Hippocampal formation (tissue), 2 donors: ENCODE data around the gene RESP18.
"Not testable (repeated sequence)": the region's sequence is repeated elsewhere in the genome, so short reads cannot be mapped to it uniquely, and the experiment has no call there.

Experiments
- DNase-seq, 2 donors: peaks; one replicate each; lab custom pipeline; 2025; lab: John Stamatoyannopoulos, UW

Gene RESP18

DNA sequence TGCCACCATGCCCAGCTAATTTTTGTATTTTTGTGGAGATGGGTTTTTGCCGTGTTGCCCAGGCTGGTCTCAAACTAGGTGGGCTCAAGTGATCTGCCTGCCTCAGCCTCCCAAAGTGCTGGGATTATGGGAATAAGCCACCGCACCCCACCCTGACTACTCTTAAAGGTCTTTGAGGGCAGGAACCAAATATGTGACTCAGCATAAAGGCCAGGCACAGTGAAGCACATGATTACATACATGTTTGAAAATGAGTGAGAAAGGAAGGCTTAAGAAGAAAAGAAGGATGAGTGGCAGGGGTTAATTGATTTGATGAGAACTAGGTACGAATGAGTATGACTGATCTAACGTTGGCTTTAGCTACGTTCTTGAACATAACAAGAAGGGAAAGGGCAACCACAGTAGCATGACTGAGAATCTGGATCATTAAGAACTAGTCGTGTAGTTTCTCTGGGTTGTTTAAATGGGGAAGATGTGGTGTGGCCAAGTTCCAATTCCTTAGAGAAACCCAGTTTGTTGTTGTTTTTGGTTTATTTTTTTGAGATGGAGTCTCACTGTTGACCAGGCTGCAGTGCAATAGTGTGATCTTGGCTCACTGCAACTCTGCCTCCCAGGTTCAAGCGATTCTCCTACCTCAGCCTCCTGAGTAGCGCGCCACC is 6.8 kb downstream of the RESP18 start:
- no peak for DNase-seq

DNA sequence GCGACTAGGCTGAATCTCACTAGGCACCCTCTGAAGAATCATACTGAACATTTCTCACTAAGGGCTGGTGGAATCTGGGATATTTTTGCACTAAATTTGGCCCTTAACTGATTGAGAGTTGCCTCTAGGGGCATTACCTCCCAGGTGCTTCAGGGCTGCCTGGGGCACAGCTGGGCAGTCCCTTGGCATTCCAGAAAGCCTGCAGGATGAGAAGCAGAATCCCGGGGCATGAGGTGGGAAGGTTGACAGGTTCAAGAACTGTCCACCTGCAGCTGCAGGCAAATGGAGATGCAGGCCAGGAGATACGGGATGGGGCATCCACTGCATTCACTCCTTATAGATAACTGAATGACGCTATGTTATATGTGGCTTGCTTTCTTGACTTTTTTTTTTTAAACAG is 7.4 kb downstream of the RESP18 start:
- DNase-seq: no peak

DNA sequence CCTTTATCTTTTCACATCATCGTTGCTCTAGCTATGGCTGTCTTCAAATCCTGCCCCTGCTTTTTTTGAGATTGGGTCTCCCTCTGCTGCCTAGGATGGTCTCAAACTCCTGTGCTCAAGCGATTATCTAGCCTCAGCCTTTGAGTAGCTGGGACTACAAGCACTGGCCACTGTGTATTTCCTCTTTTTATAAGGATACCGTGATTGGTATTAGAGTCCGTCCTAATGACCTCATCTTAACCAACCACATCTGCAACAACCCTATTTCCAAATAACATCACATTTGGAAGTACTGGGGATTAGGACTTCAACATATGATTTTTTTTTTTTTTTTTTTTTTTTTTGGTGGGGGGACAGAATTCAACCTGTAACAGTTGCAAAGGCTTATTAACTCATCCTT is 9.1 kb downstream of the RESP18 start:
- no peak for DNase-seq

DNA sequence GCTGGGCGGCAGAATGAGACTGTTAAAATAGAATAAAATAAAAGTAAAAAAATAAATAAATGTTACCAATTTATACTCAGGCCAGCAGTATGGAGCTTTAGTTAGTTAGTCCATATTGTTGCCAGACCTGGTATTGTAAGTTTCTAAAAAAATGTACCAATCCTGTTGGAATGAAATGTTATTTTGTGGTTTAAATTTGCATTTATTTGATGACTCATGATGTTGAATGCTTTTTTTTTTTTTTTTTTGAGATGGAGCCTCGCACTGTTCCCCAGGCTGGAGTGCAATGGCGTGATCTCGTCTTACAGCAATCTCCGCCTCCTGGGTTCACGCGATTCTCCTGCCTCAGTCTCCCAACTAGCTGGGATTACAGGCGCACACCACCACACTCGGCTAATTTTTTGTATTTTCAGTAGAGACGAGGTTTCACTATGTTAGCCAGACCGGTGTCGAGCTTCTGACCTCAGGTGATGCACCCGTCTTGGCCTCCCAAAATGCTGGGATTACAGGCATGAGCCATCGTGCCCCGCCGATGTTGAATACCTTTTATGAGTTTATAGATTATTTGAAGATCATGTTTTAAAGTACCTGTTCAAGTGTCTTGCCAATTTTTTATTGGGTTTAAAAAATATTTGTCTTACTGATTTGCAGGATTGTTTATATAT is 17.6 kb downstream of the RESP18 start:
- DNase-seq: no peak

DNA sequence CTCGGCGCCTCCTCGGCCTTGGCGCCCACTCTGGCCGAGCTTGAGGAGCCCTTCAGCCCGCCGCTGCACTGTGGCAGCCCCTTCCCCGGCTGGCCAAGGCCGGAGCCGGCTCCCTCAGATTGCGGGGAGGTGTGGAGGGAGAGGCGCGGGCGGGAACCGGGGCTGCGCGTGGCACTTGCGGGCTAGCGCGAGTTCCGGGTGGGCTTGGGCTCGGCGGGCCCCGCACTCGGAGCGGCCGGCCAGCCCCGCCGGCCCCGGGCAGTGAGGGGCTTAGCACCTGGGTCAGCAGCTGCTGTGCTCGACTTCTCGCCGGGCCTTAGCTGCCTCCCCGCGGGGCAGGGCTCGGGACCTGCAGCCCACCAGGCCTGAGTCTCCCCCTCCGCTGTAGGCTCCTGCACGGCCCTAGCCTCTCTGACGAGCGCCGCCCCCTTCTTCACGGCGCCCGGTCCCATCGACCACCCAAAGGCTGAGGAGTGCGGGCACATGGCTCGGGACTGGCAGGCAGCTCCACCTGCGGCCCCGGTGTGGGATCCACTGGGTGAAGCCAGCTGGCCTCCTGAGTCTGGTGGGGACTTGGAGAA is 19.8 kb downstream of the RESP18 start:
- not testable (repeated sequence) for DNase-seq

DNA sequence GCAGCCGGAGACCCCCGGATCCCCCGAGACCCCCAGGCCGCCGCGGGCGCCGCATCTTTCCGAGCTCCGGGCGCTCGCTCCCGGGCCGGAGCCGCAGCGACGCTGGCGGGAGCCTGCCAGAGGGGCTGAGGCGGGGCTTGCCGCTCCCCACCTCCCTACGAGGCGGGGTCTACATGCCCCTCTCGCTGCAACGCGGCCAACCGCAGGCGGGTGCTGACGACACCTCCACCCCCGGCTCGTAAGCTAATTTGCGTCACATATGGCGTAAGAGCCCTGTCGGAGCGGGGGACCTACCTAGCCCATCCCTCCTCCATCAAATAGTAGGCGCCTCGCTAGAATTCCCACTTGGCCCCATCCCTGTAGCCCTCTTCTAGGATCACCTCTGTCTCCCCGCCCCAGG is 23.3 kb downstream of the RESP18 start, which contains the start of gene PTPRN:
Gene PTPRN, minus strand, starts transcription at position 124 of the 400 bp plus-strand sequence. Its CDS starts 69 bp downstream, at position 55.
- DNase-seq: no peak

DNA sequence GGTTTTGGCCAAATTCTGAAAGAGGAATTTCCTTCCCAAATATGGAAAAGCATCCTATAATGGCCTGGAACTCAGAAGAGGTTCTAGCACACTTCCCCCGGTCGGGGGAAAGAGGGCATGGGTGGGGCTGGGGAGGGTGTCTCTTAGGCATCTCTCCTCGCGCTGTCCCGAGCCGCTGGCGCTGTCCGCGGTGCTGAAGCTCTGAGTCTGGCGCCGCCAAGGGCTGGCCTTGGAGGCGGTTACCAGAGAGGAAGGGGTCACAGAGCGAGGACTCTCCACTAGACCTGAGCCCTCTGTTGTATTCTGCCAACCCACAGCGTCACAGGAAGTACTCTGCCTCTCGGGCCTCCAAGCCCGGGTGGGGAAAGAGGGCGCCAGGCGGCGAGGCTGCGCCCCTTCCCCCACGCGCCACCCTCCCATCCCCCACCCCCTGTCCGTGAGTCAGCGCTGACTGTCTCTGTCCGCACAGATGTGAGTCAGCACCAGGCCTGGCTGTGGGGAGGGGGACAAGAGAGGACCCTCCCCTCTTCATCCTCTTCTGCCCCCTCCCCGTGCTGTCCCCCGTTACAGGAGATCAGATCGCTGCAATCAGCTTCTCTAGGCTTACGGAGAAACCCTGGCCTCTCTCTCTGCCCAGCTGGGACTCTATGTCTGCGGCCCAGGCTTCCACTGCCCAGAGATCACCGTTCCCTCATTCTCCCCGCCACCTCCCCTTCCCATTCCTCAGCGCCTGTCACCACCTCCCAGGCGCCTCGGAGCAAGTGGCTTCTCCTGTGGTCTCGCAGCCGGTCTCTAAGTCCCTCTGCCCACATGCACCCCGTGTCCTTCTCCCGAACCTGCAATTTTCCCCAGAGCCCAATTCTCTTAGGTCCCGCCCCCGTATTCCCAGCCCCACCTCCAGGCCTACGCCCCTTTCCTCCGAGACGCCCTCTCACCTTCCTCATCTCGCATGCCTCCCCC is 24.1 kb downstream of the RESP18 start:
- DNase-seq: no peak

DNA sequence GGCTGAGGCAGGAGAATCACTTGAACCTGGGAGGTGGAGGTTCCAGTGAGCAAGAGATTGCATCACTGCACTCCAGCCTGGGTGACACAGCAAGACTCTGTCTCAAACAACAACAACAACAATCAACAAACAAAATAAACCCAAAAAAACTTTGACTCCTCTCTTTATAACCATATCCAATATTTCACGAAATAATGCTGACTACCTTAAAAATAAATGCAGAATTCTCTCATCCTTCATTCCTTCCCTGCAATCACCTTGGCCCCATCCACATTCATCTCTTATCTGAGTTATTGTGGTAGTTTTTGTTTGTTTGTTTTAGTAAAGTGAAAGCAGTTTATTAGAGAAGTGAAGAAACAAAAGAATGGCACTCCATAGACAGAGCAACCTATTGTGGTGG is 26.5 kb downstream of the RESP18 start:
- no peak for DNase-seq

DNA sequence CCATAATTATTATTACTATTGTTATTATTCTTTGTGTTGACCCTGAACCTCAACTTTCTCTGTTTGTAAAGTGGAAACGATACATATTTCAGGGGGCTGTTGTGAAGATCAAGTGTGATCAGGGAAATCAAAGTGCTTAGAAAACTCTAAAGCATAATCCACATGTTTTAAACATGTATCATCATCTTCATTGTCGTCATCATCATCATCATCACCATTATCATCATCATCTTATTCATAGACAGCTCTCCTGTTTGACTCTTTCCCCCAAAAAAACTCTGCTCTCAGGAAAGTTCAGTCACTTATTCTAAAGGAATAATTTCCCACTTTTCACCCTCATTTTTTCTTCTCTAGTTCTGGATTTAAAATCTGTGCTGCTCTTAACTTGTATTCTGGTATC is 28.3 kb downstream of the RESP18 start:
- DNase-seq: no peak

DNA sequence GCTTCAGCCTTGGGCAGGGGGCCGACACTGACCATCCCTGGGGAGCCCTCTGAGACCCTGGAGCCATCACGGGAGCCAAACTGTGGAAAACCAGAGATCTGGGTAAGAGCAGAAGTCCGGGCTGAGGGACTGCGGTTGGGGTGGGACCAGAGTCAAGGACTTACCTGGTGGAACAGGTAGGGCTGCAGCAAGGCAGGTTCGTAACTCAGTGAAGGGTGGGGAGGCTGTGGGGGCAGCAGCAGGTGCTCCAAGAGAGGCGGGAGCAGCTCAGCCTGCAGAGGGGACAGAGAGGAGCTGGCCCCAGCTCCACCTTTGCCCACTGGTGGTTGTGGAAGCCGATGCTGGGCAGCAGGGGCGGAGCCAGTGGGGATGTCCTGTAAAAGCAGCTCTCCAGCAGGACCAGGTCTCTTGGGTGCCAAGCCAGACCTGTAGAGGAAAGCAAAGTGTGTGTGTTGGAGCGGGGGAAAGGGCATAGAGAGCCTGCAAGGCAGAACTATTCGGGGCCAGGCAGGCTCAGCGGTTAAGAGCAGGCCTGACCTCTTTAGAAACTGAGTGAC is 30.1 kb downstream of the RESP18 start:
- no peak for DNase-seq

DNA sequence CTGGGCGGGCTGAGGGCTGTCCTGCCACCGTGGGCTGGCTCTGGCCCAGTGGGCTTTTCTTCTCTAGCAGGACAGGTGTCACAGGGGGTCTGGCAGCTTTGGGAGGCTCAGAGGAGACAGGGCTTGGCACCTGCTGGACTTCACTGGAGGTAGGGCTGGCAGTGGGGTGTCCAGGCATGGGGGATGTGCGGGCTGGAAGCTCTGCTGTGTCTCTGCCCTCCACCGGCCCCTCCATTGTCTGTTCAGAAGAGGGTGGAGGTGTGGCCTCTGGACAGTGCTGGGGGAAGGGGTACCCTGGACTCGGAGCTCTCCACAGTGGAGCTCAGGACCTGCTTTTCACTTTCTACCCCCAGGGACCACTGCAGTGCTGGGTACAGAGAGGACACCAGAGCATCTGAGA is 32.5 kb downstream of the RESP18 start:
- DNase-seq: no peak

DNA sequence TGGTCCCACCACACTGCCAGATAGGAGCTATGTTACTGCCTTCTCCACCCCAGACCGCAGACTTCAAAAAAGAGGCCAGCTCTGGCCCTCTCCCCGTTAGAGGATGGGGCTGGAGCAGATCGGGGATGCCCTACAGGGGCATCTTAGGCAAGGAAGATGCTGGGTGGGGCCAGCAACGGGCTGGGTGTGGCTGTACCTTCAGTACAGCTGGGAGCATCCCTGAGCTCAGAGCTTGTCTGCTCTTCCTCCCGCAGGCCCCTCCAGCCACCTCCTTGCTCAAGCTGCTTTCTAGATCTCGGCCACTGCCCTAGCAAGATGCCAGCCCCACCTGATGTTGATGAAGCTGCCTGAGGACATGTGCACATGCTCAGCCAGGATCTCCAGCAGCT is 33.2 kb downstream of the RESP18 start:
- no peak for DNase-seq

DNA sequence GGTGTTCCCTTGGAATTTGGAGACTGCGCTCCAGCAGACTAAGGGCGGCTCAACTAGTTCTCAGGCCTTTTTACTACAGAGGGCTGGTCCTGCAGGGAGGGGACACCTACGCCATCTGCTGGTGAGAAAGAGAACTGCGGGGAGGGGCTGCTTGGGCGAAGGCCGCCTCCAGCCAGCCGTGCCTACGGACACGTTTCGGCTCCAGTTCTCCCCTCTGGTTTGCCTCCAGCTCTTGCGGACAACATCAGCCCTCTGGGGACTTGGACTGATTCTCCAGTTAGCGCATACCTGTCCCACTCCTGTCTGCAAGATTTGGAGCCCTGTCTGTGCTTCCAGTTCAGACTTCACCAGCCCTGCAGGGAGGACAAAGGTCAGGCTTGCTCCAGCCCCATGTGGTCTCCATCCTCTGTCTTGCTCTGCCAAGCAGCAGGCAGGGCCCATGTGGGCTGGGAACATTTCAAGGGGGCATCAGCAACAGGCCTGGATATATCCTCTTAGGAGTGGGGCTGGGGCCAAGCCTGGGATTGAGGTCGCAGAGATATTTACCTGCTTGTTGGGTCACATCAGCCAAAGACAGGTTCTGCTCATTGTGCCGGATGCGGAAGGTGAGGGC is 33.7 kb downstream of the RESP18 start:
- DNase-seq: peak; percentile 76 to 83

DNA sequence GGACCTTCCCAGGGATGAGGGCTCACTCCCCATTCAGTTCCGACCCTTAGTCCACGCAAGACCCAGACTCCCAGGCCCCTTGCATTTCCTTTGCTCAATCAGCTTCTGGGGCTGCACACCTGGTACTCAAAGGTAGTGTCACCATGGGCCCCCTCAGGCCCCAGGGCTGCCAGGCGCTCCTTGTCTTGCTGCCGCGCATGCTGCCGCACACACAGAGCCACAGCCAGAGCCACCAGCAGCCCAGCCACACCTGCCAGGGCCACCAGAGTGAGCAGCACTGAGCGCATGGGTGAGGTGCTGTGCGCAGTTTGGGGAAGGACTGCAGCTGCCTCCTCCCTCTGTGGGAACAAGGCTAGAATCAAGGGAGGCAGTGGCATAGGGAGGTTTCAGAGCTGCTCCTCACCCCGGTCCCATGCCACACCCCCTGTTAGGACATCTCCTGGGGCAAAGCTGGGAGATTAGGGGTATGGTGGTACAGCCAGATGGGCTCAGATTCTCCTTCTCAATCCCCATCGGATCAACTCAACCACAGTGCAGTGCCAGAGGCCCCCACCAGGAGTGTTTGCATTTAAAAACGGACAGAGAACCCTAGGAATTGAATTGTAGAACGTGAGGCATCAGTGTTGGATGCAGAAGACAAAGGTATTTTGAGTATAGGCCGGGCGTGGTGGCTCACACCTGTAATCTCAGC is 34.6 kb downstream of the RESP18 start:
- DNase-seq: no peak

DNA sequence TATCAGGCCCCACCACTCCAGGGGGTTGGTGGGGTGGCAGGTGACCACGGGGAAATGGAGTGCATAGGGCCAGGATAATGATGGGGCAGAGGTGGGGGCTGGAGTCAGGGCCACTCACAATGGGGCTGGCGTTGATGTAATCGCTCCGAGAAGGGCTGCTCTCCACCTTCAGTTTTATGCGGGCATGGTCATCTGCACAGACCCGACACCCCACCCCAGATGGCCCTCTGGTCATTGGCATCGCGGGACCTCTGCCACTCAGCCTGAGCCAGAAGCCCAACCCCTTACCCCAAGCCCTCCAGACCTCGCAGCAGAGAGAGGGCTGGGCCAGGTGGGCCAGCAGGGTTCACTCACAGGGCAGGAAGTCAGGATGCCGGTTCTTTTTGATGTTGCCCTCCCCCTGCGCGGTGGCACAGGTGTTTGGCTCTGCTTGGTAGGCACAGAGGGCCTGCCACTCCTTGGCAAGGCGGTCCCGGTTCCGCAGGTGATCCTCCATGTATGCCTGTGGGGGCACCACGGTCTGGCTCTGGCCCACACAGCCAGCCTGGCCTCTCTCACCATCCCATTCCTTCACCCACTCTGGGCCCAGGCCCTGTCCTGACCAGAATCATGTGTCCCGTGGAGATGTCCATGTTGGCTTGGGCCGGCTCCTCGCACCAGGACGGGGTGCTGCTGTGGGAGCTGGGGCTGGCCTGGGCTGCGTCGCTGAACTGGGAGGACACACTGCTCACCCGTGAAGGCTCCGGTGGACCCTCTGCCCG is 35.7 kb downstream of the RESP18 start:
- no peak for DNase-seq

DNA sequence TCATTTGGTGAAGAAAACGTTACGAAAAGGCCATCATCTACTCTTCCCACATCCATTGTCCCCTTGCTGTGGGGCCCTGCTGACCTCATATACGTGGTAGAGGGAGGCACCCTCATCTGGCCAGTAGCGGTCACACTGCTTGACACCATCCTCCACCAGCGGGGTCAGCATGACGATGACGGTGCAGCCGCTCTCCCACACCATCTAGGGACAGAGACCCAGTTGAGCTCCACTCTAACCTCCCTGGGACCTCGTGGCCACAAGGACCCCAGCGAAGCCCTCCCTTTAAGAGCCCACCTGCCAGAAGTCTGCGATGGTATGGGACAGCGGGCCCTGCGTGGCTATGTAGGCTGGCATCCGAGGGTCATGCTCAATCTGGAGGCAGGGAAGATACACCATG is 36.4 kb downstream of the RESP18 start:
- DNase-seq: no peak

DNA sequence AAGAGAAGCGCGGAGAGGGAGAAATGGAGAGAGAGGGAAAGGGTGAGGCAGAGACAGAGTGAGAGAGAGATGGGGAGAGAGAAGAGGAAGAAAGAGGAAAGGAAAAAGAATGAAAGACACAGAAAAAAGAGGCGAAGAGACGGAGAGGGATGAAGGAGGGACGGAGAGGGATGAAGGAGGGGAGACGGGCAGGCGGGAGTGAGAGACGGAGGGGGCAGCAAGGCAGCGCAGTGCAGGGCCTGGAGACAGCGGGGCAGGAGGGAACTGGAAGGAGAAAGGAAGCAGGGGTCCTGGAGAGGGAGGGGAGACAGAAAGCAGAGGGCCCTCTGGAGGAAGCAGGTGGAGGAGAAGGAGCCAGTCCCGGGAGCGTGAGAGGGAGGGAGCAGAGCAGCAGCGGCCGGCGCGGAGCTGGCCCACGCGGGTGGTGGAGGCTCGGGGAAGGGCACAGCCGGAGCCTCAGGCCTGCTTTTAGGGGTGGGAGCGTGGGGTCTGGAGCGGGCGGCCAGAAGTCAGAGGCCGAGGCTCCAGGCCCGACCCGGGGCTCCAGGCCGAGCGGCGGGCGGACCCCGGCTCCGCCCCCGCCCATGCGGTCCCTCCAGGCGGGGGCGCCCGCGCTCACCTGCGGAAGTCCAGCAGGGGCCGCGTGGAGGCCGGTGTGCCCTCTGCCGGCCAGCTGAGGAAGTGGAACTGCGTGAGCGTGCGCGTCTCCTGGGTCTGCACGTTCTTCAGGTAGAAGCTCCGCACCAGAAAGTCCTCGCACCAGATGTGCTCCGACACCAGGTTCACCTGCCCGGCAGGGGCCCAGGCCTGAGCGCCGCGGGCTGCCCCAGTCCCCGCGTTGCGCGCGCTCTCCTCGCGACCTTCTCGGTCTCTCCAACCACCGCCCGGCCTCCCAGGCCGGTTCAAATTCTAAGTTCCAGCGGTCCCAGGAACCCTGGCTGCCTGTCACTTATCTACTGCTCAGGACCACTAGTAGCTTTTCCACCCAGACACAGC is 37.9 kb downstream of the RESP18 start:
- DNase-seq: peak; percentile 72 to 77

DNA sequence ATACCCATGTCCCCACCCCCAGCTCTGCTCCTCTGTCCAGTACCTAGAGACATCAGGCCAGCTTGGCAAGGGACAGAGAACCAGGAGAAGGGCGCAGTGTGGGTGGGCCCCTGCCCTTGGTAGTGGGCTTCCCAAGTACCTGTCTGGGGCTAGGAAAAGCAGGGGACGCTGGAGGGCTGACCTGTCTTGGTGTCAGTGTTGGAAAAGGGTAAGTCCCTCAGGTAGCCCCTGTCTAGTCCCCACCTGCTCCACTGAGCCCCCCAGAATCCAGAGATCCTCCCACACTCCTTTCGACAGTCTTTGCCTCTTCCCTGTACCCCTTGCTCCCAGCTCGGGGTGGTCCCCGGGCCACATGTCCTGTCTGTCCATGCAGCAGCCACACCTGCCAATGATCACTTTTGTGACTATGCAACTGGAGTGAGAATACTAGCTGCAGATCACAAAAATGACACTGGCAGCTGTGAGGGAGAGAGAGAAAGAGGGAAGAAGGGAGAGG is 38.8 kb downstream of the RESP18 start:
- no peak for DNase-seq

DNA sequence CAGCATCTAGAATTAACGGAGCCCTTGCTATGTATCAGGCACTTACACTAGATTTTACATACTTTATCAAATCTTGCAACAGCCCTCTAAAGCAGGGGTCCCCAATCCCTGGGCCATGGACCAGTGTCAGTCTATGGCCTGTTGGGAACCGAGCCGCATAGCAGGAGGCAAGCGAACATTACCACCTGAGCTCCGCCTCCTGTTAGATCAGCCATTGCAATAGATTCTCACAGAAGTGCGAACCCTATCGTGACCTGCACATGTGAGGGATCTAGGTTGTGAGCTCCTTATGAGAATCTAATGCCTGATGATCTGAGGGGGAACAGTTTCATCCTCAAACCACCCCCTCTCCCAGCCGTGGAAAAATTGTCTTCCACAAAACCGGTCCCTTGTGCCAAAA is 39.9 kb downstream of the RESP18 start:
- no peak for DNase-seq
